ENCODE measurements around the gene PSMC1.
"Not testable (repeated sequence)": the region's sequence is repeated elsewhere in the genome, so short reads cannot be mapped to it uniquely, and the experiment has no call there.

The PSMC1 gene

DNA sequence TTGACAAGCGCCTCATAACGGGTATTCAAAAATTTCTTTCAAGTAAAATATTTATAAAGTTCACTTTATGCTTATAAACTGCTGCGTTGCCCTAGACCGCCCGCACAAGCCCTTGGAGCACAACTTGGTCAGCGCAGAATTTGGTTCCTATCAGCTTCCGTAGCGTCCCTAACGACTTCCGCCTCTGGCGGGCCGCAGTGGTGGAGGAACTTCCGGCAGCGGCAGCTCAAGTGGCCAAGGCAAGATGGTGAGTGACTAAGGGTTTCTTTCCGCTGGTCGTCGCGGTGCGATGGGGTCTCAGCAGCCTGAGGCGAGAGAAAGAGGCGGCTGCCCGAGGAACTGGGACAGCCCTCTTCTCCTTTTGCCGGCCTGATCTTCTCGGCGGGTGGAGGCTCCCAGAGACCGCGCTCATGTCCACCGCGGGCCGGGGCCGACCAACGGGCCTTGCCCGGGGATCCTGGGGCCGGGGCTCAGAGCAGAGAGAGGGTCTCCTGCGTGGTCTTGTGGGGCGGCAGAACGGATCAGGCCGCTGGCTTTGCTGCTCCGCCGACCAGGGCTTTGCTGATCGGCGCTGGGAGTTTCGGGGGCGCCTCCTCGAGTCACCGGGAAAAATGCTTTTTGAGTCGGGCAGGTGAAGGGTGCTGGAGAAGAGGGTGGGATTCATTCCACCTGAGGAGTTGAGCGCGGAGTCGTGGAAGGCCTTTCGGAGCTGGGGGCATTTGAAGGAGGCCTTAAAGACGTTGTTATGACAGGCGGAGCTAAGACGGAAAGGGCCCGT, at the start of gene PSMC1:
PSMC1 (plus strand) TSS at position 200 of the 778 bp plus-strand sequence; CDS start at position 245, 45 bp downstream.
- peak; percentile 73 to 81 (median 73) for DNase-seq (ENCODE audit: low read depth in 3 of 3, low spot score in 1 of 3)

DNA sequence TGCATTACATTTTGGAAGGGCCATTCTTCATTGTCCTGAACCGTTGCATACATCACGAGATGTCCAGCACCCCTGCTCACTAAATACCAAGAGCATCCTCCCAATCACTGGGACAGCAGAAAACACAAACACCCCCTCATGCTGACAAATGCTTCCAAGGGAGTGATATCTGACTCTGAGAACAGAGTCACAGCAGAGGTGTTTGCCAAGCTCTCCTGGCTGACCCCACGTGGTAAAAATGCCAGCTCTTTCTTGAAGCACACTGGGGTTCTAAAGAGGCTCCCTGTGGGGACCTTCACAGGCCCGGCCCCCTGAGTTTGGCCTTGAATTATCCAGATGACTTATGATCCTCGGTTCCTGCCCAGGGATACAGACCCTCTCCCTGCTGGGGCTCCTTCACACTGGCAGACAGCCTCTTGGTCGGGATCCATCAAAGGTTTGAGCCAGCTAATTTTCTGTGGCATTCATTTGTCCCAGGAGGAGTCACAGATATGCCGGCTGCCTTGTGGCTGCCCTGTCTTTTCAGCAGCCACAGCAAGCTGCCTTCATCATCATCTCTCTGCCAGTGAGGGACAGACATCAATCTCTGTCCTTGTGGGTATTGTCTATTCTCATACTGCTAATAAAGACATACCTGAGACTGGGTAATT, 43.1 kb upstream of the PSMC1 start:
- DNase-seq (ENCODE audit: low read depth in 3 of 3, low spot score in 1 of 3): no peak

DNA sequence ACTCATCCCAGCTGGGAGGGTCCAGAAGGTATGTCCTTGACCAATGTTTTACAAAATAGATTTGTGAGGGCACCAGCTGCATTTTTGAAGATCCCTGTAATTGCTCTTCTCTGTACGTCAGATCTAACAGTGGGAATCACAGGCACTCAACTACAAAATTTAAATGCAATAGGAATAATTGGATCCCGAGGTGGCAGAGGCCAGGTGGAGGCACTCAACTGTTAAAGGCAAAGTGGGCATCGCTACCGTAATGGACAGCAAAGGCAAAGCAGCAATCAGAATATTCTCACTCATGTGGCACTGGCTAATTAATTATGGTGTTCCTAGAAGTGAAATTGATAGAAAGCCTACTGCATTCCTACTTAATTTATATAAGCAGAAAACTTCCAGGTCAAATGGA, 27.9 kb upstream of the PSMC1 start:
- DNase-seq (ENCODE audit: low read depth in 3 of 3, low spot score in 1 of 3): no peak

DNA sequence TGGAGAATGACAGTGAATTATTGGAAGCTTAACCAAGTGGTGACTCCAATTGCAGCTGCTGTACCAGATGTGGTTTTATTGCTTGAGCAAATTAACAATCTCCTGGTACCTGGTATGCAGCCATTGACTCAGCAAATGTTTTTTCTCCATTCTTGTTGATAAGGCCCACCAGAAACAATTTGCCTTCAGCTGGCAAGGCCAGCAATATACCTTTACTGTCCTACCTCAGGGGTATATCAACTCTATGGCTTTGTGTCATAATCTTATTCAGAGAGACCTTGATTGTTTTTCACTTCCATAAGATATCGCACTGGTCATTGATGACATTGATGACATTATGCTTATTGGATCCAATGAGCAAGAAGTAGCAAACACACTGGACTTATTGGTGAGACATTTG, 26.4 kb upstream of the PSMC1 start:
- DNase-seq (ENCODE audit: low read depth in 3 of 3, low spot score in 1 of 3): not testable (repeated sequence)

DNA sequence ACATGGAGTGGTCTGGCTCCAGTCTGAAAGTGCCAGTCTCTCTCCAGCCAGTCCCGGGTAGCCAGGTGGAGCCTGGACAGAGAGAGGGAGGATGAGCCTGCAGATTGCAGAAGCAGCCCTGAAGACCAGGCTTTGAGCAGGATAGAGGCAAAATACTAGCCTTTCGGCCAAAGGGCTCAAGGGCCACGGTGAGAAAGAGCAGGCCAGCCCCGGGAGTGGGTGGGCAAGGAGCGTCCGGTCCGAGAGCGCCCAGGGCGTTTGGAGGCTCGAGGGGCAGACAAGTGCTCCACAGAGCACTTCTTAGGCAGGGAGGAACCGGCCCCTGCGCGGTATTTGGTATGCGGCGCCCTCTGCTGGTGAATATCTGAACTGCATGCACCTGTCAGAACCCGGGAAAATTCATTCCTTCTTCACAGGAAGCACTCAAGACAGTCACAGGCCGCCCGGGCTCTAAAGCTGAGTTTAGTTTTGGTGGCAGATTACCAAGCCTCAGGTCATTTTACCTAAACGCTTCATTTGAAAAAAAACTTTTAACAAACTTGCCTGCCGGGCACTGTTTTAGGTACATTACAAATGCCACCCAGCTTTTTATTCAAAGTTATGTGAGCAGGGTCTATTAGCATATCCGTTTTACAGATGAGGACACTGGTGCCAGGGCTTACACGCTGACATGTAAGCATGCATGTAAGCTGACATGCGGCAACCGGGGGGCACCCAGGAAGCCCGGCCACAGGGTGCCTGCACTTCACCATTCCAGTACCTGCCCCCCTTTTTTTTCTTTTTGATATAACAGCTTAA, 21.0 kb upstream of the PSMC1 start:
- peak; percentile 2 to 54 (median 20) for DNase-seq (ENCODE audit: low read depth in 3 of 3, low spot score in 1 of 3)

DNA sequence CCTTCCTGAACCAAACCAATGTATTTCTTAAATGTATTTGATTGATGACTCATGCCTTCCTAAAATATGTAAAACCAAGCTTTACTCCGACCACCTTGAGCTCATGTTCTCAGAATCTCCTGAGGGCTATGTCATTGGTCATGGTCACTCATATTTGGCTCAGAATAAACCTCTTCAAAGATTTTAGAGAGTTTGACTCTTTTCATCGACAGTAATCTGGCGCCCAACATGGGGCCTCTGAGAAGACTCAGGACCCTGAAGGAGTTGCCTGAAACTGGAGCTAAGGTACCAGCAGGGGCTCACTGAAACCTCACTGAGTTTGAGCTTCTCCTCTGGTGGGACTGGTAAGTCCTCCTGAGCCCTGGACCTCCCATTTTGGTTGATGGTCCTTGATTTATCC, 17.2 kb upstream of the PSMC1 start:
- DNase-seq (ENCODE audit: low read depth in 3 of 3, low spot score in 1 of 3): no peak

DNA sequence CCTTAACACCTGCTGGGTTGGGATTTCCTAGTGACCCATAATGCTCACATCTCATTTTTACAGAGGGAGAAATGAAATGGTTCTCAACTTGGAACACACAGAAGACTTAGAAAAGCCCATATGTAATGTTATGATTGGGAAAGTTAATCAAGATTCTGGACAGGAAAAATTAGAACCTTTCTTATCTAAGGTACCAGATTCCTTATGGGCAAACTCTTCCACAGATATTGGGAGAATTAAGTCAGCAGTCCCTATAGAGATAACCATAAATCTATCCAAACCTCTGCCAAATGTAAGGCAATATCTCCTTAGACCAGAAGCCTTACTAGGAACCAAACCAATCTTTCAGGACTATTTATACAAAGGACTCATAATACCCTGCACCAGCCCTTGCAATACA, 13.9 kb upstream of the PSMC1 start:
- DNase-seq (ENCODE audit: low read depth in 3 of 3, low spot score in 1 of 3): no peak

DNA sequence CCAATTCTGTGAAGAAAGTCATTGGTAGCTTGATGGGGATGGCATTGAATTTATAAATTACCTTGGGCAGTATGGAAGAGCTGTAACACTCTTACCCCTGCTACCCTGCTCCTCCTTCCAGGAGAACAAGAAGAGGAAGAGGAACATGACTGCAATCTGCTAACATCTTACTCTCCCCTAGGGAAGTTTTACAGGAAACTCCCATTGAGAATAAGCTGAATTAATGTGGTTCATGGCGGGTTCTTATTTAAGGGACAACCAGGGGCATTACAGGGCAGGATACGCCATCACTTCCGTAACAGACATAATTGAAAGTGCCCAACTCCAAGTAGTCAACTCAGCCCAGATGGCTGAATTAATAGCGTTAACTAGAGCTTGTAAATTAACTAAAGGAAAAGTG, 9.4 kb upstream of the PSMC1 start:
- DNase-seq (ENCODE audit: low read depth in 3 of 3, low spot score in 1 of 3): no peak

DNA sequence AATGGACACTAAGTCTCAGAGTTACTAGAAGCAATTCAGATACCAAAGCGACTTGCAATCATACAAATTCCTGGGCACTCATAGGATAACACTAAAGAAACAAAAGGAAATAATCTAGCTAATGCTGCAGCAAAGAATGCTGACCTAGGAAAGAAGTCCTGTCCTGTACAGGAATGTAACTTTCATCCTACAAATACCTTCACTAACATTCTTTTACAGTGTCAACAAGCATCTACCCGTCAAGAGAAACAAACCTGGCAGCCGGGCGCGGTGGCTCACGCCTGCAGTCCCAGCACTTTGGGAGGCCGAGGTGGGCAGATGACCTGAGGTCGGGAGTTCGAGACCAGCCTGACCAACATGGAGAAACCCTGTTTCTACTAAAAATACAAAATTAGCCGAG, 8.9 kb upstream of the PSMC1 start:
- not testable (repeated sequence) for DNase-seq (ENCODE audit: low read depth in 3 of 3, low spot score in 1 of 3)

DNA sequence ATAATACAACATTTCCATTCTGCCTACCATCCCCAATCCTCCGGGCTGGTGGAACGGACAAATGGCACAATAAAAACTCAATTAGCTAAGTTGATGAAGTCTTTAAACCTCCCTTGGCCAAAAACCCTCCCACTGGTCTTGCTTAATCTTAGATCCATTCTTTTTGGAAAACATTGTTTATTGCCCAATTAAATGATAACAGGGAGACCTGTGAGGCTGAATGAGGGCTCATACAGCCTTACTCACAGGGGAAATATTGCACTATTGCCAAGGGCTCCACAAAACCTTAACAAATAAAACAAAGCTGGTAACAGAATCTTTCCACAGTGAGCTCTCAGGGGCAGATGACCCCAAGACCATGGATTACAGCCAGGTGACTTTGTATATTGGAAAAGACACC, 7.8 kb upstream of the PSMC1 start:
- DNase-seq (ENCODE audit: low read depth in 3 of 3, low spot score in 1 of 3): no peak

DNA sequence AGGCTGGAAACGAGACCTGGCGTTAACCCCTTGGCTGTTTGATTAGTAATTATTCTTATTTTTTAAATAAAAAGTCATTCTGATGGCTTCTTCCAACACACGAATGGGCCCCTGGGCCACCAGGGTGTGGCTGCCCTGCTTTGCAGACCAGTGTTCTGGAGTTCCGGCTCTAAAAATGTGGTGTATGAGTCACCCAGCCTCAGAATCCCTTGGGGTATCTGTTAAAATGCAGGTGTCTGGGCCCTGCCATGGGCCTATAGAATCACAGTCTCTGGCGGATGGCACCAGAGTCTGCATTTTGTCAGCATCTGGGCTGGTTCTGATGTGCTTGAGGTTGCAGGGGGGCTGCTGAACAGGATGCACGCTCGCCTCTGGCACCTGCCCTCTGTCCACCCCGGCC, 2.5 kb upstream of the PSMC1 start:
- no peak for DNase-seq (ENCODE audit: low read depth in 3 of 3, low spot score in 1 of 3)

DNA sequence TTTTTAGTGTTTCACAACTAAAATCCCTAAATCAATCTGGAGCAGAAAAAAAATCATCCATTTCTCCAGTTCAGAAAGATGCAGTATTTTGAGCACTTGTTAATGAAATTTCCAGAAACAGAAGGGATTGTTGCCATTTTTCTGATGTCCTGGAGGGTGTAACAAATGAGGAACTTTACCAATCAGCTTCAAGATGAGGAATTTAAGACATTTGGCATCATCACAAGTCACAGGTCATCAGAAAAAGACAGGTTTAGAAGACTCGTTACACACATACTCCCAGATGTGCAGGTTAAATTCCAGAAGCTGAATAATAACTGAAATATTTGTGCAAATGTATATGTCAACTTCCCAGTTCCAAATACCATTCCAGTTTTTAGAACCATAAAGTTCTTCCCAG, 482 bp upstream of the PSMC1 start:
- no peak for DNase-seq (ENCODE audit: low read depth in 3 of 3, low spot score in 1 of 3)

DNA sequence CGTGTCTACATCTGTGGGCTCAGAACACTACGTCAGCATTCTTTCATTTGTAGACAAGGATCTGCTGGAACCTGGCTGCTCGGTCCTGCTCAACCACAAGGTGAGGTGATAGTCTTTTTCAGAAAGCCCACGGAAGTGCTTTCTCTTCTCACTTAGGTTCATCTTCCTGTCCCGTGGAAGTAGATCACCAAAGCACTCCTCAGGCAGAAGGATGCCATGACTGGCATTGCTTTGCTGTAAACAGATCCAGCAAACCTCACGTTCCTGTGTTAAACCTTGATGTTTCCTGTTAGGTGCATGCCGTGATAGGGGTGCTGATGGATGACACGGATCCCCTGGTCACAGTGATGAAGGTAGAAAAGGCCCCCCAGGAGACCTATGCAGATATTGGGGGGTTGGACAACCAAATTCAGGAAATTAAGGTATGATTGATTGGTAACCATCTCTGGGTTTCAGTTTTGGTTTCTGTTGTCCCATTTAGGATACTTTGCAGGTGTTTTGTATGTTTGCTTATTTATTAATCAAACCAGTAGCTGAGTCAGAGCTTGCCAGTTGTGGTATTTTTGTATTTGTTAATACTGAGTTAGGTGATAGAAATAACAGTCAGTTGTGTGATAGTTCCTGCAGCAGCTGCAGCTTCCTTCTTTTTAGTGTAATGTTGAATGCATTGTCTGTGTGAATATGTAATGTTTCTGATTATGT, 7.5 kb downstream of the PSMC1 start:
- no peak for DNase-seq (ENCODE audit: low read depth in 3 of 3, low spot score in 1 of 3)

DNA sequence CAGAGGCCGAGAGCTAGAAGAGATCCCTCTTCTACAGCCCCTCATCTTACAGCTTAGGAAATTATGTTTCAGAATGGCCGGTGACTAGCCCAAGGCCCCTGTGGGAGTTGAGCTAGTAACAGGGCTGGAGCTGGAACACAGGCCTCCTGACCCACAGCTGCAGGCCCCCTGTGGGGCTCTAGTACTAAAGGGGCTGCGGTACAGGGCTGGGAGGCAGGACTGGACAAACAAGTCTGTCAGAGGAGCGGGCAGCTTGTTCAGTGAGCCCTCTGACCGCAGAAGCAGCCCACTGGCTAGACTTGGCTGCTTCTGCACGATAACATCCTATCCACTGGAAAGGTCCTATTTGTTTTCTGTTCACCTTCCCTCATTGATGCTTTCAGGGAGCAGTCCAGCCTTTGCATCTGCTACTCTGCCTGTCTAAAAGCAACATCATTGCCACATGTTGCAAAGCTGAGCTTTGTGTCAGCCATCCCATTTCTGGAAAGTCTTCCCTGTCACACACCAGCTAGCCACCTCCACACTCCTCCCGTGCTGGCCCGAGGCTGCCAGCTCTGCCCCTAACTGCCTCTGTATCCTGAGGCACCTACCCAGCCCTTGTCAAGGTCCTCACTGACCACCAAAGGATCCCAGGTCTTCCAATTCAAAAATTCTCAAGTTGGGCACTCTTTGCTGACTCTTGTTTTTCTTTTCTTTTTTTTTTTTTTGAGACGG, 10.2 kb downstream of the PSMC1 start:
- DNase-seq (ENCODE audit: low read depth in 3 of 3, low spot score in 1 of 3): no peak

DNA sequence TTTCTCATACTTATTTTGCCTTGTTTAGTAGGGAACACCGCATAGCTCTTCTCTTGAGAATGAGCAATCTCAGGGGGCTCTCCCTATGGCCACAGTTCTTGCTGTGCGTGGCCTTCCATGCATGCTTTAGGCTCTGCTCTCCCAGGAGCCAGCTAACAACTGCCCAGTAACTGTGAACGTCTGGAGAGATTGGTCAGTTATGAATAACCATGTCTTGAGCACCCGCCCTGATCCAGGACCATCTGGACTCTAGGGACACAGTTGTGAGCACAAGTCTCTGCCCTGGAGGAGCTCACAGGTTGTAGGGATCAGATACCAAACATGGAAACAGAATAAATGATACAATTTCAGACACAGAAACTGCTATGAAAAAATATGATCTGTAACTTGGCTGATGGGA, 12.1 kb downstream of the PSMC1 start:
- no peak for DNase-seq (ENCODE audit: low read depth in 3 of 3, low spot score in 1 of 3)

DNA sequence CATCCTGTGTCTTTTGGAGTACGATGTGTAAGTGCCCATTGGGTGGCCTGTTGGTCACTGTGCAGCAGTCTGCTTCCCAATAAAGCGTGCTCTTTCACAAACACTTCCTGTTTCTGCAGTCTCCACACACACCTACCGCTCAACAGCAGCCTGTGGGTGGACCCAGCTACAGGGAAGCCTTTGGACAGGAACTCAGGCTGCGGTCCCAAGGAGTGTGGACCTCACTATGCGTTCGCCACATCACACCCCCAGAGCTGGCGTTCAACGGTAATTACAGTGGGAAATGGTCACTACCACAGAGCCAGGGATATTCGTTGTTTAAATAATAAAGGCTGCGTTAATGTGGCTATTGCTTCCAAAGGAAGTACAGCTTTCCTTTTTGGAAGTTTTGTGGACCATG, 16.2 kb downstream of the PSMC1 start:
- no peak for DNase-seq (ENCODE audit: low read depth in 3 of 3, low spot score in 1 of 3)

DNA sequence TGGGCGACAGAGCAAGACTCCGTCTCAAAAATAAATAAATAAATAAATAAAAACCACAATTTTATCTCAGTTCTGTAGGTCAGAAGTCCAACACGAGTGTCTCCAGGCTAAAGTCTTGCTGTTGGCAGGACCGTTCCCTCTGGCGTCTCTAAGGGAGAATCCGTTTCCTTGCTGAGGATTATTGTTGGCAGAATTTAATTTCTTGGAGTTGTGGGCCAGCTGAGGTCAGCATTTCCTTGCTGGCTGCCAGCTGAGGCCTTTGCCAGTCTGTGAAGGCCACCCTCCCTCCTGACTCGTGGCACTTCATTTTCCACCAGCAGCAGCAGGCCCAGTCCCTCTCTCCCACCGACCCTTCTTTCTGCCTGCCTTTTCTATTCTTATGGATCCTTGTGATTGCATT, 17.2 kb downstream of the PSMC1 start:
- no peak for DNase-seq (ENCODE audit: low read depth in 3 of 3, low spot score in 1 of 3)

DNA sequence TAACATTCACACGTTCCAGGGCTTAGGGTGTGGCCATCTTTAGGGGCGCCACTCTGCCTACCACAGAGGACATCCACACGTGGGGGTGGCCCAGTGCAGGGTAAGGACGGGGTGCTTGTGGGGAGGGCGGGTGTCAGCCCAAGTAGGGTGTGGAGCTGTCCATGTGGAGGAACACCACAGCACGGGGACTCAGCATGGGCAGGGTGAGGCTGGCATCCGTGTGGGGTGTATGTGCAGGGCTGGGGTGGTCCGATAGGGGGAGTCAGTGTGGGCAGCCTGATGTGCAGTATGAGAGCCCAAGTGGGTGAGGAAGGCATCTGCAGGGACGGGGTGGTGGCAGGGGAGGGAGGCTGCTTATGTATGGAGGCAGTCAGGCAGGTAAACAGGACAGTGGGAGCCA, 17.7 kb downstream of the PSMC1 start:
- no peak for DNase-seq (ENCODE audit: low read depth in 3 of 3, low spot score in 1 of 3)

DNA sequence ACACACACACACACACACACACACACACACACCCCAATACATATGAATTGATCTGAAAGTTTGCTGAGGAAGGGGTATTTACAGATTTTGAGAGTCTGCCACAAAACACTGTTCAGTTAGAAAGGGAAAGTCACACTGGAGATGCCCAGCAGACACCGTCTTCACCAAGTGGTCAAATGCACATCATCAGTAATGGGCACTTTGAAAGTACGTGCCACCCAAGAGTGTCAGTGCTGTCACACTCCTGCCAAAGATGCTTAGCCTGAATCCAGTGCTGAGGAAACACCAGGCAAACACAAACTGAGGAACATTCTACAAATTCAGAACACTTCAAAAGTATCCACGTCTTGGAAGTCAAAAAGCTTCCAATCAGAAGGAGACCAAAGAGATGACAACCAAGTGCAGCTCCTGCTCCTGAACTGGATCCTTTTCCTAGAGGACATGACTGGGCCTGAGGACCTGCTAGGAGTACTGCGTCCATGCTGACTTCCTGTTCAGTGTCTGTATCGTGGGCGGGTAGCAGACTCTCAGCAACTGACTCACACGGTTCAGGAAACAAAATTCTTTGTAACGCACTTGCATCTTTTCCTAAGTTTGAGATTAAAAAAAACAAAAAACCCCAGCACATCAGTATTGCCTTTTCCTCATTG, 18.6 kb downstream of the PSMC1 start:
- no peak for DNase-seq (ENCODE audit: low read depth in 3 of 3, low spot score in 1 of 3)

DNA sequence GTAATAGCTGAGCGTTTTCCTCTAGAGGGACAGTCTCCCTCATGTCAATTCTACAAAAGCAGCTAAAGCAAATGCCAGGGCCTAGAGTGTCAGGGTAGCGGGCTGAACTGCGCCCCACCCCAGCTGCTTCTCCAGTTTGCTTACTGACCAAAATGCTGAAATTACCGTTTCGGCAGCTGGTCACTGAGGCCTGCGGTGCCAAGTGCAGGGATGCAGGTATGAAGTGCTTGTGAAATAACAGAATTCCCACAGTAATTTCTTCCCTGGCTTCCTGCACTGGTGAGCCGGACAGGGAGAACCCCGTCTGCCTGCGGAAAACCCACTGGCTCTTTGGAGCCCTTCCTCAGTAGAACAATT, 19.1 kb downstream of the PSMC1 start:
- no peak for DNase-seq (ENCODE audit: low read depth in 3 of 3, low spot score in 1 of 3)
